K562 (cell line): ENCODE results near the gene GDF15. TPM values are rescaled to one million over a fixed set of nuclear protein-coding genes. Genes with fewer than 3 reads are reported as not detected.
A peak's percentile ranks its signal among the peaks of the same experiment; 100 is the strongest.

Experiments used
- CBFA2T2 ChIP-seq: fragments of 450-650 bp; conservative IDR thresholded peaks from 2 replicates; pipeline ENCODE4 v1.6.1; 2017; ENCODE audit warnings: mild to moderate bottlenecking
- ELF4 ChIP-seq: fragments of 450-650 bp; formaldehyde crosslinking; IDR thresholded peaks from 2 replicates; pipeline ENCODE4 v1.4.0; 2022; ENCODE audit warnings: missing genetic modification characterization
- KDM2B ChIP-seq: fragments of 250-450 bp; sonication (Bioruptor Pico); IDR thresholded peaks from 2 replicates; pipeline ENCODE4 v1.8.0; 2021; ENCODE audit warnings: mild to moderate bottlenecking, moderate library complexity
- MYC ChIP-seq, 2 experiments: fragments of 250-450 bp in 1 of 2; sonication (Bioruptor Pico) in 1 of 2; IDR thresholded peaks; 2 replicates each; pipeline versions ENCODE4 v1.5.1 to v1.6.1; 2012 to 2021; ENCODE audit warnings: low read depth in 2 of 2, borderline replicate concordance in 1 of 2, improper control_type of control experiment in 1 of 2, low read length in 1 of 2, mild to moderate bottlenecking in 1 of 2, moderate library complexity in 1 of 2
- NUFIP1 ChIP-seq: fragments of 450-650 bp; IDR thresholded peaks from 2 replicates; pipeline ENCODE4 v1.6.1; 2018; ENCODE audit not compliant: partially characterized antibody
- POLR2AphosphoS5 ChIP-seq: IDR thresholded peaks from 2 replicates; pipeline ENCODE4 v1.6.1; 2011; ENCODE audit warnings: mild to moderate bottlenecking, low read depth, low read length, moderate library complexity; ENCODE audit not compliant: control insufficient read depth, insufficient read depth
- SMAD2 ChIP-seq: fragments of 150-350 bp; IDR thresholded peaks from 2 replicates; pipeline ENCODE4 v1.6.1; 2014; ENCODE audit warnings: low read depth, mild to moderate bottlenecking, low read length
- TCF3 ChIP-seq: sonication (generic); formaldehyde crosslinking; IDR thresholded peaks from 2 replicates; pipeline ENCODE4 v1.4.0; 2020; ENCODE audit warnings: mild to moderate bottlenecking, missing genetic modification reagents
- ZNF217 ChIP-seq: sonication (generic); formaldehyde crosslinking; IDR thresholded peaks from 2 replicates; pipeline ENCODE4 v1.8.0; 2022; ENCODE audit warnings: mild to moderate bottlenecking, missing genetic modification reagents
- ZNF507 ChIP-seq: conservative IDR thresholded peaks from 2 replicates; pipeline ENCODE4 v1.6.1; 2017; ENCODE audit warnings: missing genetic modification characterization, missing compliant biosample characterization
- polyA plus RNA-seq, 8 experiments: library from polyadenylated mRNA; depleted of rRNA in 4 of 8; stranded (reverse) in 5 of 8; unstranded in 3 of 8; fragments of >200 nt; fragmentation: Nextera tagmentation in 2 of 8; fragmentation: Illumina TruSeq in 1 of 8; extraction: Ambion mirVana in 2 of 8; extraction: Trizol in 1 of 8; gene quantifications; 2 replicates each; pipeline versions ENCODE4 v1.2.1 to v1.2.3, GENCODE V29; 2011 to 2014; ENCODE audit warnings: inconsistent platforms in 1 of 8, missing spikeins in 1 of 8
- total RNA-seq, 7 experiments: library from RNA; depleted of rRNA in 6 of 7; stranded (reverse); fragments of >200 nt in 6 of 7; fragmentation: Illumina TruSeq in 2 of 7; extraction: Trizol in 2 of 7; gene quantifications; 2 replicates each; pipeline versions ENCODE4 v1.2.1 to v1.2.3, GENCODE V29; 2011 to 2021; ENCODE audit warnings: low replicate concordance in 1 of 7
- TF ChIP-seq, protein P1 (sequence below): fragments of 450-650 bp; IDR thresholded peaks from 2 replicates; pipeline ENCODE4 v1.6.1; 2014; ENCODE audit warnings: low read depth, mild to moderate bottlenecking, moderate library complexity, borderline replicate concordance
- TF ChIP-seq, protein P2 (sequence below): fragments of 250-450 bp; sonication (Bioruptor Pico); IDR thresholded peaks from 2 replicates; pipeline ENCODE4 v1.8.0; 2022; ENCODE audit warnings: moderate library complexity, mild to moderate bottlenecking, inconsistent platforms
- TF ChIP-seq, protein P3 (sequence below), 2 experiments: IDR thresholded peaks; 2 replicates each; pipeline ENCODE4 v1.6.1; 2011; ENCODE audit warnings: borderline replicate concordance in 1 of 2, control low read depth in 1 of 2, low read depth in 1 of 2, low read length in 1 of 2, mild to moderate bottlenecking in 1 of 2, mixed read lengths in 1 of 2, moderate library complexity in 1 of 2; ENCODE audit not compliant: insufficient read depth in 1 of 2, insufficient read length in 1 of 2, poor library complexity in 1 of 2, severe bottlenecking in 1 of 2; ENCODE audit errors: extremely low read depth in 1 of 2
- TF ChIP-seq, protein P4 (sequence below): IDR thresholded peaks from 2 replicates; pipeline ENCODE4 v1.6.1; 2011; ENCODE audit warnings: borderline replicate concordance, low read depth, mild to moderate bottlenecking, moderate library complexity, low read length; ENCODE audit not compliant: insufficient read depth, poor library complexity, severe bottlenecking
- TF ChIP-seq, protein P5 (sequence below): fragments of 250-450 bp; sonication (Bioruptor Pico); IDR thresholded peaks from 2 replicates; pipeline ENCODE4 v1.4.0; 2020; ENCODE audit warnings: mild to moderate bottlenecking, moderate library complexity

GDF15 gene
- total and polyA plus RNA-seq, 9 of the 15 experiments (the other 6 are each of a cell fraction or from before 2014, with no cell fraction given): 2.3 to 82.4 (median 12.5) TPM

DNA sequence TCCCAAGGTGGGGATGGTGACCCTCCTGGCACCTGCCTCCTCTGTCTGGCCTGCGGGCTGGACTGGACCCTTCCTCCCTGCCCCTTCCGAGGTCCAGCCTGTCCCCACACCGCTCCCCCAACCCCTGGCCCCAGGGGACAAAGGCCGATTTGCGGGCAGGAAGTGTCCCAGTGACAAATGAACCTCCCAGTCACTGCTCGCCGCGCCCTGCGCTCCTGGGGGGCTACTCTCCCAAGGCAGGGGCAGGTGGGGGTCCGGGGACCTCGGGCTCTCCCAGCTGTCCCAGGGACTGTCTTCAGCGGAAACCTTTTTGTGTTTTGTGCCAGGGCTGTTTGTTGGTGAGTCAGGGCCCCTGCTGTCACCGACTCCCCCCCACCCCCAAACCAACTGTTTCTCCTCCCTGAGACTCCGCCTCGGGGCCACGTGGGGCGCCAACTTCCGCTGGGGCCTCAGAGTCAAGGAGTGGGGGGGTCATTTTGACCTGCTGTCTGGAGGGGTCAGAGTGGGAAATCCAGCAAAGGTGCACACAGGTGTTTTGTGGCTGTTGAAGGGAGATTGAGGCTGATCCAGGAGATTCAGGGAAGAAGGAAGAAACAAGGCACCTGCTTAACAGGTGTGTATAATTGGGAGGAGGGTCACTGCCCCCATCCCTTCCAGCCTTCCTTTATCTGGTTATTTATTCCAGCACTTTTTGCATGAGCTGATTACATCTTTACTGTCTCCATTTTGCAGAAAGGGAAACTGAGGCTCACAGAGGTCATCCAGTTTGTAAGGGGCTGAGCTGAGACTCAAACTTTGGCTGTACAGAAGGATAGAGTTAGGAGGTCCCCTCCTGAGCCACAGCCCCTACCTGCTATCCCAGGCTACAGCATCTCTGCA lies 44.7 kb upstream of the GDF15 start (continued):
- TF ChIP-seq, protein P1, sequence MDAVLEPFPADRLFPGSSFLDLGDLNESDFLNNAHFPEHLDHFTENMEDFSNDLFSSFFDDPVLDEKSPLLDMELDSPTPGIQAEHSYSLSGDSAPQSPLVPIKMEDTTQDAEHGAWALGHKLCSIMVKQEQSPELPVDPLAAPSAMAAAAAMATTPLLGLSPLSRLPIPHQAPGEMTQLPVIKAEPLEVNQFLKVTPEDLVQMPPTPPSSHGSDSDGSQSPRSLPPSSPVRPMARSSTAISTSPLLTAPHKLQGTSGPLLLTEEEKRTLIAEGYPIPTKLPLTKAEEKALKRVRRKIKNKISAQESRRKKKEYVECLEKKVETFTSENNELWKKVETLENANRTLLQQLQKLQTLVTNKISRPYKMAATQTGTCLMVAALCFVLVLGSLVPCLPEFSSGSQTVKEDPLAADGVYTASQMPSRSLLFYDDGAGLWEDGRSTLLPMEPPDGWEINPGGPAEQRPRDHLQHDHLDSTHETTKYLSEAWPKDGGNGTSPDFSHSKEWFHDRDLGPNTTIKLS: 0 out of 2 replicates have a peak, but pooled peaks have one; percentile 20
- TF ChIP-seq CBFA2T2 (peak; percentile 56), ZNF507 (tag) (no peak), POLR2AphosphoS5 (0 out of 2 replicates have a peak, but pooled peaks have one; percentile 20), ZNF217 (CRISPR knock-in tag) (no peak), KDM2B (CRISPR knock-in tag) (no peak), ELF4 (CRISPR knock-in tag) (no peak), MYC (IDR thresholded peaks at IDR 0.05; ENCODE audit: low read depth, low read length) (peak; percentile 90), MYC (CRISPR knock-in tag; IDR thresholded peaks at IDR 0.05; ENCODE audit: borderline replicate concordance, low read depth) (no peak), SMAD2 (0 out of 2 replicates have a peak, but pooled peaks have one; percentile 2), TCF3 (0 out of 2 replicates have a peak, but pooled peaks have one; percentile 8), NUFIP1 (no peak)
- TF ChIP-seq, protein P2, sequence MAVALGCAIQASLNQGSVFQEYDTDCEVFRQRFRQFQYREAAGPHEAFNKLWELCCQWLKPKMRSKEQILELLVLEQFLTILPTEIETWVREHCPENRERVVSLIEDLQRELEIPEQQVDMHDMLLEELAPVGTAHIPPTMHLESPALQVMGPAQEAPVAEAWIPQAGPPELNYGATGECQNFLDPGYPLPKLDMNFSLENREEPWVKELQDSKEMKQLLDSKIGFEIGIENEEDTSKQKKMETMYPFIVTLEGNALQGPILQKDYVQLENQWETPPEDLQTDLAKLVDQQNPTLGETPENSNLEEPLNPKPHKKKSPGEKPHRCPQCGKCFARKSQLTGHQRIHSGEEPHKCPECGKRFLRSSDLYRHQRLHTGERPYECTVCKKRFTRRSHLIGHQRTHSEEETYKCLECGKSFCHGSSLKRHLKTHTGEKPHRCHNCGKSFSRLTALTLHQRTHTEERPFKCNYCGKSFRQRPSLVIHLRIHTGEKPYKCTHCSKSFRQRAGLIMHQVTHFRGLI: no peak
- TF ChIP-seq, protein P3, sequence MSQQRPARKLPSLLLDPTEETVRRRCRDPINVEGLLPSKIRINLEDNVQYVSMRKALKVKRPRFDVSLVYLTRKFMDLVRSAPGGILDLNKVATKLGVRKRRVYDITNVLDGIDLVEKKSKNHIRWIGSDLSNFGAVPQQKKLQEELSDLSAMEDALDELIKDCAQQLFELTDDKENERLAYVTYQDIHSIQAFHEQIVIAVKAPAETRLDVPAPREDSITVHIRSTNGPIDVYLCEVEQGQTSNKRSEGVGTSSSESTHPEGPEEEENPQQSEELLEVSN (IDR thresholded peaks at IDR 0.05; ENCODE audit: borderline replicate concordance in 1 of 2, extremely low read depth in 1 of 2, insufficient read depth in 1 of 2, insufficient read length in 1 of 2, low read depth in 1 of 2, low read length in 1 of 2, poor library complexity in 1 of 2, severe bottlenecking in 1 of 2): peak; percentile 21 to 61
- TF ChIP-seq, protein P4, sequence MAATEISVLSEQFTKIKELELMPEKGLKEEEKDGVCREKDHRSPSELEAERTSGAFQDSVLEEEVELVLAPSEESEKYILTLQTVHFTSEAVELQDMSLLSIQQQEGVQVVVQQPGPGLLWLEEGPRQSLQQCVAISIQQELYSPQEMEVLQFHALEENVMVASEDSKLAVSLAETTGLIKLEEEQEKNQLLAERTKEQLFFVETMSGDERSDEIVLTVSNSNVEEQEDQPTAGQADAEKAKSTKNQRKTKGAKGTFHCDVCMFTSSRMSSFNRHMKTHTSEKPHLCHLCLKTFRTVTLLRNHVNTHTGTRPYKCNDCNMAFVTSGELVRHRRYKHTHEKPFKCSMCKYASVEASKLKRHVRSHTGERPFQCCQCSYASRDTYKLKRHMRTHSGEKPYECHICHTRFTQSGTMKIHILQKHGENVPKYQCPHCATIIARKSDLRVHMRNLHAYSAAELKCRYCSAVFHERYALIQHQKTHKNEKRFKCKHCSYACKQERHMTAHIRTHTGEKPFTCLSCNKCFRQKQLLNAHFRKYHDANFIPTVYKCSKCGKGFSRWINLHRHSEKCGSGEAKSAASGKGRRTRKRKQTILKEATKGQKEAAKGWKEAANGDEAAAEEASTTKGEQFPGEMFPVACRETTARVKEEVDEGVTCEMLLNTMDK: peak; percentile 39
- TF ChIP-seq, protein P5, sequence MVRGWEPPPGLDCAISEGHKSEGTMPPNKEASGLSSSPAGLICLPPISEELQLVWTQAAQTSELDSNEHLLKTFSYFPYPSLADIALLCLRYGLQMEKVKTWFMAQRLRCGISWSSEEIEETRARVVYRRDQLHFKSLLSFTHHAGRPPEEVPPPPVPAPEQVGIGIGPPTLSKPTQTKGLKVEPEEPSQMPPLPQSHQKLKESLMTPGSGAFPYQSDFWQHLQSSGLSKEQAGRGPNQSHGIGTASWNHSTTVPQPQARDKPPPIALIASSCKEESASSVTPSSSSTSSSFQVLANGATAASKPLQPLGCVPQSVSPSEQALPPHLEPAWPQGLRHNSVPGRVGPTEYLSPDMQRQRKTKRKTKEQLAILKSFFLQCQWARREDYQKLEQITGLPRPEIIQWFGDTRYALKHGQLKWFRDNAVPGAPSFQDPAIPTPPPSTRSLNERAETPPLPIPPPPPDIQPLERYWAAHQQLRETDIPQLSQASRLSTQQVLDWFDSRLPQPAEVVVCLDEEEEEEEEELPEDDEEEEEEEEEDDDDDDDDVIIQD (CRISPR knock-in tag): no peak
